ENCODE data around the gene RCAN3.
"Not testable (repeated sequence)": the region's sequence is repeated elsewhere in the genome, so short reads cannot be mapped to it uniquely, and the experiment has no call there.

RCAN3 gene

GRCh38 chr1:24549210-24549609, 46.6 kb downstream of the RCAN3 start:
- not testable (repeated sequence) for DNase-seq

DNA sequence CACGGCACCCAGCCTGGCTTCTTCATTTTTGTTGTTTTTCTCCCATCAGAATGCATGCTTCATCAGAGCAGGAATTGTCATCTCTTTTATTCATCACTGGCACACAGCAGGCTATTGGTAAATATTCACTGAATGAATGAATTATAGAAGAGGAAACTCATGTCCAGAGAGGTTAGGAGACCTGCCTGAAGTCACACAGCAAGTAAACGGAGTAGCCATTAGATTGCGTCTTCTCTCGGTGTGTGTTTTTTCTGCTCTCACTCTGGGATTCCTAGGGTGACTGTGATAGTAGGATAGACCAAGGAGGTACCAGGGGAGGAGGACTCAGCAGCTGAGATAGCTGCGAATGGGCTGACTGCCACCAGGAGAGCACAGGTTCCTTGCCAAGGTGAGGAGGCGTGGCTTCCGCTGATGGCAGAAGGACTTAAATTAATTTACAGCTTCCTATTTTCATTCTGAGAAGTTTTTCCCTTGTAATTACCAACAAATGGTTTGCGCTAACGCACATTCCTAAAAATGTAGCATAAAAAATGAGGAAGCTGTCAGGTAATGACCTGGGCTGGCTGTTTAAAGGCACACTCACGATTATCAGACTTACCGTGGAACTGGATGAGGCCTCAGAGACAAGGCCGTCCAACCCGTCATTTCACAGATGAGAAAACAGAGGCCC, 48.8 kb downstream of the RCAN3 start:
- no peak for DNase-seq

DNA sequence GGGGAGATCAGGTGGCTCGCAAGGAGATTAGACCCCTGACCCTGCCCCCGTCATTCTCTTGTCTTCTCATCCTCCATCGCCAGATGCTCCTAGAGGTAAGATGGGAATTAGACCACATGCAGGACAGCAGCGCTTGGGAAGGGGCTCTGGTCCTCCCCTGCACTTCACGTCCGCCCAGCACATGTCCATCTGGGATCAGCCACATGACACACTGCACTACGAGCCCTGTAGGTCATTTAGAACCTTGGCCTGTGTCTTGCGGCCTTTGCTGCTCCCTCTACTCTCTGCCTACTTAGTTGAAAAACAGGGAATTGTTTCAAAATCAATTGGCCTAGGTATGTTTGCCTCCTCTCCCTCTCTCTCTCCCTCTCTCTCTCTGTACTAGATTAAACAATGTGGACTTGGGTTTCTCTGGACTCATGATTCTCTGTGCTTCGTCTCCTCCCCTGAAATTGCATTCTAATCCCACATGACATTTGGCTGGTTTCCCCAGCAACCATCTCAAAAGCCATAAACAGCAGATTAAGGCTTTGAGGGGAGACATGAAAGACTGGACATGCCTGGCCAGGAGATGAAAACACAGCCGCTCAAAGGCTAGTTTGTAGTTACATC, 49.4 kb downstream of the RCAN3 start:
- no peak for DNase-seq

- no peak for DNase-seq
Measured at GRCh38 chr1:24553931-24554330, 51.3 kb downstream of the RCAN3 start.

- no peak for DNase-seq
Measured at GRCh38 chr1:24554714-24555113, 52.1 kb downstream of the RCAN3 start.

GRCh38 chr1:24555591-24556413, 53.2 kb downstream of the RCAN3 start, which contains the start of gene NCMAP:
TSS of gene NCMAP (plus strand) at chr1:24556087. CDS start at chr1:24595431, 39,344 bp downstream.
- peak in 3 of 51 donors; percentile 8 to 33 (median 20) for DNase-seq

- no peak for DNase-seq
Measured at GRCh38 chr1:24556414-24556795, 53.8 kb downstream of the RCAN3 start.

GRCh38 chr1:24557220-24557619, 54.6 kb downstream of the RCAN3 start:
- DNase-seq = no peak

DNA sequence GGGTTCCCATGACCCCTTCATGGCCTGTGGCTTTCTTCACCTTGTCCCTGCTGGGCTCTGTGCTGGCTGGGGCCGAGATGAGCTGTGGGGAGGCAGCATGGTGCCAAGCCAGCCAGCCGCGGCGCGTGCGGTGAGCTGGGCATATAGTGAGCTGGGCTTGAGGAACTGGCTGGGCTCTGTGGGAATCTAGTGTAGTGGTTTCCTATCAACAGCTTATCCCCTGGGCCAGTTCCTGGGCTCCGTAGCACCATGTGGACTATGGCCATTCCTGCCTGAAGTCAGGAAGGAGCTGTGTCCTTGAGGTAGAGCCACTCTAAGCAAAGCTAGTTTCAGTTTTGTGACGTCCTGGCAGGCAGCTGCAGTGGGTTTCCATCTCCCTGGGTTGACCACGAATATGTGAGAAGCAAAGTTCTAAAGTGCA, 55.1 kb downstream of the RCAN3 start:
- DNase-seq = no peak

GRCh38 chr1:24558455-24558854, 55.8 kb downstream of the RCAN3 start:
- no peak for DNase-seq

- DNase-seq = peak in 36 of 51 donors; percentile 5 to 68 (median 37)
Measured at GRCh38 chr1:24558902-24559791, 56.5 kb downstream of the RCAN3 start.

GRCh38 chr1:24560361-24560760, 57.7 kb downstream of the RCAN3 start:
- no peak for DNase-seq

- DNase-seq = no peak
Measured at GRCh38 chr1:24562625-24563024, 60.0 kb downstream of the RCAN3 start.

DNA sequence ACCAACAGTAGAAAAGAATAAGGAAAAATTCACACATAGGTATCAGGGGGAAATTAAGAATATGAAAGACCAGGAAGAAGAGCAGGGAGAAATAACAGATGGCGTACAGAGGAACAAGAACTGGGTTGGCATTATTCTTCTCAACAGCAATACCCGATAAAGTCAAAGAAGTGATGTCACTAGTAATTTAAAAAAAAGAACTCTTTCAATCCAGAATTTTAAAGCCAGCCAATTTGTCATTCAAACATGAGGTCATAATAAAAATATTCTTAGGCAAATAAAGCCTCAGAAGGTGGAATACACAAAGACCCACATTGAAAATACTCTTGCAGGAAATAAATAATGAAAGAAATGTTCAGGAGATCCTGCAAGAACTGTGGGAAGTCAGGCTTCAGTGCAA, 62.1 kb downstream of the RCAN3 start:
- no peak for DNase-seq

GRCh38 chr1:24566236-24566867, 63.7 kb downstream of the RCAN3 start:
- no peak for DNase-seq

- peak in 1 of 51 donors; percentile 14 for DNase-seq
Measured at GRCh38 chr1:24567792-24568388, 65.3 kb downstream of the RCAN3 start.

GRCh38 chr1:24568475-24568874, 65.8 kb downstream of the RCAN3 start:
- no peak for DNase-seq

- no peak for DNase-seq
Measured at GRCh38 chr1:24570265-24571125, 67.9 kb downstream of the RCAN3 start.

DNA sequence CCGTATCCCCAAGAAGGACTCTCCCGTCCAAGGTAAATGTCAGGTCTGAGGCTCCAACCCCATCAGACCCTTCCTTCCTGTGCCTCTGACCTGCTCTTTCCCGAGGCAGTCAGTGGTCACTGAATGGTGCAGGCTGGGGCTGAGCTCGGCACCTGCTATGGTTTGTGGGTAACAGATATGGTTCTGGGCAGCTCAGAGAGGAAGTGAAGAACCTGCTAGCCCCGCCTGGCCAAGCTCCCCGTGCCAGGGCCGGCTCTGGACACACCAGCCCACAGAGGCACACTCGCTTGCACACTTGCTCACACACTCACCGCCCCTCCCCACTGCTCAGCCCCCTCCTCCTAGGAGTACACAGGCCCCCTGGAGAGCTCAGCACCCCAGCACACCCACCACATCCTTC, 69.7 kb downstream of the RCAN3 start:
- DNase-seq = no peak
